CD8-positive, alpha-beta memory T cell (primary cell): Measurements from ENCODE around the gene NAV2. TPM values are rescaled to one million over a fixed set of nuclear protein-coding genes. Genes with fewer than 3 reads are reported as not detected.

Experiments
- CTCF ChIA-PET: fragments of 350-600 bp; sonication (Branson Sonifier 250); formaldehyde crosslinking; loops from one replicate; lab custom pipeline; 2021; ENCODE audit warnings: antibody characterized with exemption; lab: Charles Lee
- POLR2A ChIA-PET: fragments of 350-600 bp; sonication (Branson Sonifier 250); formaldehyde crosslinking; loops from one replicate; lab custom pipeline; 2021; ENCODE audit warnings: antibody characterized with exemption; lab: Charles Lee
- DNase-seq, 5 donors: peaks; one replicate each; pipeline versions ENCODE4 v3.0.0 to v3.0.0-alpha.2; 2020 to 2022; ENCODE audit warnings: mixed read lengths in 1 of 5
- H3K27ac ChIP-seq: one replicate; pipeline ENCODE4 v1.7.0; 2013; ENCODE audit warnings: low read depth, mild to moderate bottlenecking, low read length, moderate library complexity
- H3K27me3 ChIP-seq: 2 replicates; pipeline ENCODE4 v1.7.0; 2013; ENCODE audit warnings: low read length, mild to moderate bottlenecking; ENCODE audit not compliant: insufficient read depth, poor library complexity, severe bottlenecking
- H3K36me3 ChIP-seq: 2 replicates; pipeline ENCODE4 v1.7.0; 2013; ENCODE audit warnings: mild to moderate bottlenecking, low read length, moderate library complexity; ENCODE audit not compliant: insufficient read depth
- H3K4me1 ChIP-seq: 2 replicates; pipeline ENCODE4 v1.7.0; 2013; ENCODE audit warnings: mild to moderate bottlenecking, low read length, moderate library complexity; ENCODE audit not compliant: insufficient read depth
- H3K4me3 ChIP-seq: 2 replicates; pipeline ENCODE4 v1.7.0; 2013; ENCODE audit warnings: mild to moderate bottlenecking, low read length
- H3K9me3 ChIP-seq: 2 replicates; pipeline ENCODE4 v1.7.0; 2013; ENCODE audit warnings: mild to moderate bottlenecking, low read length
- H3K27ac Mint-ChIP-seq, 8 donors: one replicate each; pipeline ENCODE4 v1.8.0; 2020 to 2021; ENCODE audit warnings: mixed read lengths in 8 of 8, mild to moderate bottlenecking in 6 of 8, inconsistent platforms in 3 of 8, moderate library complexity in 3 of 8
- H3K27me3 Mint-ChIP-seq, 2 donors: one replicate each; pipeline ENCODE4 v1.8.0; 2020 to 2021; ENCODE audit warnings: mixed read lengths in 2 of 2, mild to moderate bottlenecking in 1 of 2, moderate library complexity in 1 of 2
- H3K36me3 Mint-ChIP-seq, 3 donors: one replicate each; pipeline ENCODE4 v1.8.0; 2020 to 2021; ENCODE audit warnings: mixed read lengths in 3 of 3, inconsistent platforms in 1 of 3, mild to moderate bottlenecking in 1 of 3
- H3K4me1 Mint-ChIP-seq, 3 donors: one replicate each; pipeline ENCODE4 v1.8.0; 2020 to 2021; ENCODE audit warnings: mixed read lengths in 3 of 3, inconsistent platforms in 1 of 3, mild to moderate bottlenecking in 1 of 3
- H3K4me3 Mint-ChIP-seq, 7 donors: one replicate each; pipeline ENCODE4 v1.8.0; 2020 to 2021; ENCODE audit warnings: mixed read lengths in 7 of 7, mild to moderate bottlenecking in 6 of 7, moderate library complexity in 4 of 7, inconsistent platforms in 2 of 7
- H3K9me3 Mint-ChIP-seq, 5 donors: one replicate each; pipeline ENCODE4 v1.8.0; 2020 to 2022; ENCODE audit warnings: mixed read lengths in 5 of 5, mild to moderate bottlenecking in 3 of 5, moderate library complexity in 2 of 5, inconsistent platforms in 1 of 5
- polyA plus RNA-seq: library from polyadenylated mRNA; unstranded; fragments of 300-500 nt; fragmentation: Illumina TruSeq; gene quantifications from one replicate; pipeline ENCODE4 v1.2.3, GENCODE V29; 2021
- total RNA-seq, 2 experiments: library from RNA; stranded (reverse); gene quantifications; one replicate each; pipeline ENCODE4 v1.2.3, GENCODE V29; 2021

Gene NAV2
- total and polyA plus RNA-seq, 3 experiments from 2014 or later = 0.42 to 1.2 (median 1.1) TPM

DNA sequence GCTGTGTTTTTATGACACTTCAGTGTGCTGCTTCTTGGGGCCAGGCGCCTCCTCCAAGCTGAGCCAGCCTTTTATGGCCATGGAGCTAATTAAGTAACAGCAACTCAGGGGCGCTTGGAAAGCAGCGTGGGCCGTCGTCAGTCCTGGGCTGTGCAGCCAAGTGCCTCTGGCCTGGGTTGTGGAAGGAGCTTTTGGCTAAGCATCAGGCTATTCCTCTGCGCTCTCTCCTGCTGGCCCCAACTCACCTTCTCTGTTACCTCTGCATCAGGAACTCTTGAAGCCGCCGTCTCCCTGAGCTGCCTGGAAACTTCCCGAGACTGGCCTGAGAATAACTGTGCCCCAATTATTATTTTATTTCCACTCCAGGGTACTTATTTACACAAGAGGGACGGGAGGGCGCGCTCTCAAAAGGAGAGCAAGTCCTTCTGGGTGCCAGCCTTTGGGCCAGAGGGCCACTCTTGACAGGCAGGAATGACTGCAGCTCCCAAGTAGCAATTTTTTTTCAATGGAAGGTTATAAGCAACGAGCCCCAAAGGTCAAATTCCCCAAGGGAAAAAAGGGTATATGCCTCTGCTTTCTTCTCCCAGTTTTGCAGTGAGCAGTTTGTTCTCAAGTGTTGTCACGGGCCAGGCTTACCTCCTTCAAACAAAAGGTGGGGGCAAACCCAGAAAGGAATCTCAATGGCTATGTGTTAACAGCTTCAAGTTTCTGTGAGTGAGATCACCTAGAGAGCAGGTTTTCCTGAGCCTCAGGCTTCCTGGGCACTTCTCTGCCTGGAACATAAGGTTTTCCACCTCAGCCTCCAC, 38.5 kb upstream of the NAV2 start:
- Histone ChIP-seq H3K36me3 (no peaks in the 10 kb centered on the region), H3K9me3 (no peaks in the 10 kb centered on the region), H3K27ac (no peak overlapping the region), H3K27me3 (no peaks in the 10 kb centered on the region), H3K4me1 (no peaks in the 10 kb centered on the region), H3K4me3 (no peak overlapping the region)
- Mint-ChIP-seq H3K27ac (peak overlapping the region in 1 of 8 donors; percentile 33), H3K27me3 (peaks cover 8 to 15% of the 10 kb centered on the region in 2 donors), H3K9me3 (no peaks in the 10 kb centered on the region), H3K4me1 (peaks cover 7 to 18% (median 9%) of the 10 kb centered on the region in 3 donors), H3K4me3 (no peak overlapping the region), H3K36me3 (no peaks in the 10 kb centered on the region)
- DNase-seq = no peak
- CTCF ChIA-PET = interaction anchor here (0.6 kb wide), 1 partner anchor 31 kb away, joined by 3 read pairs; no protein-coding TSS in a partner anchor
- POLR2A ChIA-PET = no interaction called here

- CTCF ChIA-PET = interaction anchor here (1.4 kb wide), 1 partner anchor 10 kb away, joined by 3 read pairs; no protein-coding TSS in a partner anchor
- Histone ChIP-seq H3K27me3 (no peaks in the 10 kb centered on the region), H3K36me3 (no peaks in the 10 kb centered on the region), H3K4me1 (no peaks in the 10 kb centered on the region), H3K27ac (no peak overlapping the region), H3K4me3 (no peak overlapping the region), H3K9me3 (no peaks in the 10 kb centered on the region)
- H3K4me3 Mint-ChIP-seq = no peak overlapping the region
- DNase-seq = no peak
- H3K27me3 Mint-ChIP-seq = peaks cover 6 to 21% of the 10 kb centered on the region in 2 donors
- POLR2A ChIA-PET = no interaction called here
- no peaks in the 10 kb centered on the region for H3K36me3 Mint-ChIP-seq
- peak overlapping the region in 3 of 8 donors; percentile 2 to 33 (median 20) for H3K27ac Mint-ChIP-seq
- peaks cover 7 to 18% (median 9%) of the 10 kb centered on the region in 3 donors for H3K4me1 Mint-ChIP-seq
- H3K9me3 Mint-ChIP-seq = no peaks in the 10 kb centered on the region
Measured at GRCh38 chr11:19674836-19675235, 37.8 kb upstream of the NAV2 start.

- Mint-ChIP-seq H3K4me1 (peaks cover 7 to 18% (median 9%) of the 10 kb centered on the region in 3 donors), H3K4me3 (no peak overlapping the region), H3K9me3 (no peaks in the 10 kb centered on the region), H3K27me3 (peaks cover 5 to 25% of the 10 kb centered on the region in 2 donors), H3K27ac (no peak overlapping the region), H3K36me3 (no peaks in the 10 kb centered on the region)
- DNase-seq = no peak
- Histone ChIP-seq H3K36me3 (no peaks in the 10 kb centered on the region), H3K4me1 (no peaks in the 10 kb centered on the region), H3K27me3 (no peaks in the 10 kb centered on the region), H3K27ac (no peak overlapping the region), H3K4me3 (no peak overlapping the region), H3K9me3 (no peaks in the 10 kb centered on the region)
- ChIA-PET CTCF (interaction anchor here (1.4 kb wide), 1 partner anchor 9 kb away, joined by 3 read pairs; no protein-coding TSS in a partner anchor), POLR2A (no interaction called here)
Measured at GRCh38 chr11:19675397-19675796, 37.2 kb upstream of the NAV2 start.

DNA sequence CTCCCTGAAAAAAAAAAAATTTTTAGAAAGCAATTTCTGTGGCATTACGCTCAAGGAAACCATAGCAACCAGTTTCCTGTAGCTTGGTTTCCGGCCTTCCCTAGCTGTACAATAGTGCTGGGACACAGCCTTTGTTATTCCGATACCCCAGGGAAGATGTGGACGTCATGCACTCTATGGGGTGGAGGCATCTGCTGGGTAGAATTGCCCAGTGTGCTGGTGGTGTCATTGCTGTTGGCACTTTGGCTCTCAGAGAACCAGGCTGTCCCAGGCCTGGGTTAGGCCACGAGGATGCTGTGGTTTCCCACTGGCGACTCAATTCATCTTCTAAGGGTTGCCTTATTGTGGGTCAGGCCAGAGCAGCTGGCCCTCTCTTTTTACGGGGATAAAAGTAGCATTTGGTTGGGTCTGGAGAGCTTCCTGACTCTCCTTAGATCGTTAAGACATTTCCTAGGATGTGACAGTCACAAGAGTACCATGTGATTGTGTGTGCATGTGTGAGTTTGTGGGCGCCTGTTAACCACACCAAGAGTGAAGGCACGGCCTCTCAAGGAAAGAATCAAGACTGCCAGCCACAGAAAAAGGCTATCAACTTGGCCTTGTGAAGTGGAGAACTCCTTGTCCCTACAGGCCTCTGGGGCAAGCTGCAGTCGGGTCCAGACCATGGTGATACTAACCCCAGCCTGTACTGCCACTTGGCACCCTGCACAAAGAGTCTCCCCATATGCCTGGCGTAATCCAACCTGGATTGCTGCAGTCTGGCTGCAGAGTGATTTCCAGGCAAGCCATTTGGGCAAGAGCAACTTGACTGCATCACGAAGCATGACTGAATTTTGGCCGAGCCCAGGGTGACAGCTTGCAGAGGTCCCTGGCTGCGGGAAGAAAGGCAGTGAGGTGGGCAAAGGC, 35.9 kb upstream of the NAV2 start:
- H3K4me3 Mint-ChIP-seq = no peak overlapping the region
- Histone ChIP-seq H3K4me3 (no peak overlapping the region), H3K4me1 (no peaks in the 10 kb centered on the region), H3K9me3 (no peaks in the 10 kb centered on the region), H3K27ac (no peak overlapping the region), H3K36me3 (no peaks in the 10 kb centered on the region), H3K27me3 (no peaks in the 10 kb centered on the region)
- ChIA-PET CTCF (interaction anchor here (1.4 kb wide), 1 partner anchor 8 kb away, joined by 3 read pairs; no protein-coding TSS in a partner anchor), POLR2A (no interaction called here)
- H3K36me3 Mint-ChIP-seq = no peaks in the 10 kb centered on the region
- H3K27me3 Mint-ChIP-seq = peaks cover 7 to 30% of the 10 kb centered on the region in 2 donors
- no peak for DNase-seq
- peaks cover 7 to 18% (median 9%) of the 10 kb centered on the region in 3 donors for H3K4me1 Mint-ChIP-seq
- H3K9me3 Mint-ChIP-seq = no peaks in the 10 kb centered on the region
- H3K27ac Mint-ChIP-seq = peak overlapping the region in 1 of 8 donors; percentile 18

GRCh38 chr11:19677381-19678080, 35.1 kb upstream of the NAV2 start:
- H3K27me3 Mint-ChIP-seq = peaks cover 5 to 28% of the 10 kb centered on the region in 2 donors
- H3K9me3 Mint-ChIP-seq = no peaks in the 10 kb centered on the region
- CTCF ChIA-PET = no interaction called here
- H3K36me3 Mint-ChIP-seq = no peaks in the 10 kb centered on the region
- Histone ChIP-seq H3K36me3 (no peaks in the 10 kb centered on the region), H3K4me1 (no peaks in the 10 kb centered on the region), H3K4me3 (no peak overlapping the region), H3K27me3 (no peaks in the 10 kb centered on the region), H3K27ac (no peak overlapping the region), H3K9me3 (no peaks in the 10 kb centered on the region)
- no peak overlapping the region for H3K27ac Mint-ChIP-seq
- no peak overlapping the region for H3K4me3 Mint-ChIP-seq
- POLR2A ChIA-PET = no interaction called here
- peaks cover 7 to 18% (median 9%) of the 10 kb centered on the region in 3 donors for H3K4me1 Mint-ChIP-seq
- no peak for DNase-seq

- POLR2A ChIA-PET = no interaction called here
- Histone ChIP-seq H3K36me3 (no peaks in the 10 kb centered on the region), H3K4me1 (no peaks in the 10 kb centered on the region), H3K4me3 (no peak overlapping the region), H3K27me3 (no peaks in the 10 kb centered on the region), H3K27ac (no peak overlapping the region), H3K9me3 (no peaks in the 10 kb centered on the region)
- DNase-seq = no peak
- peaks cover 4 to 28% of the 10 kb centered on the region in 2 donors for H3K27me3 Mint-ChIP-seq
- H3K36me3 Mint-ChIP-seq = no peaks in the 10 kb centered on the region
- H3K9me3 Mint-ChIP-seq = no peaks in the 10 kb centered on the region
- CTCF ChIA-PET = no interaction called here
- no peak overlapping the region for H3K4me3 Mint-ChIP-seq
- peaks cover 1 to 11% (median 2%) of the 10 kb centered on the region in 3 donors for H3K4me1 Mint-ChIP-seq
- no peak overlapping the region for H3K27ac Mint-ChIP-seq
Measured at GRCh38 chr11:19679952-19680828, 32.4 kb upstream of the NAV2 start.

DNA sequence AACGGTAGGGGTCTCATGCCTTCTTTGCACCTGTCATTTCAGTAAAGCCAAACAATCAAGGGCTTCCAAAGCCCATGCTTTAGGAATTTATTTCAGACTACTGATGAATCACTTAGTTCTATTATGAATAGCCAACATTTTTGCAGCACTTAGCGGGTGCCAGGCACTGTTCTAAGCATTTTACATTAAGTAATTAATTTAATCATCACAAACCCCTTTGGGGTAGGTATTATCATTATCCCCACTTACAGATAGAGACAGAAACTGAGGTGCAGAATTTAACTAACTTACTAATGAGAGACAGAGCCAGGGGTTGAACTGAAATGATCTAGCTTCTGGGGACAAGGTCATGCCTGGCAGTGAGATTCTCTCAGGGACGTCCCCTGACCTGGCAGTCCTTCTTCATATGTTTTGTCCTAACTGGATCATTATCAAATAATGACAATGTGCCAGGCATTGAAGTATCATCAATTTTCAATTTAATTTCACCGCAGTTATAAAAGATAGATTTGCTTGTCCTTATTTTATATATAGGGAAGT, 31.7 kb upstream of the NAV2 start:
- no peaks in the 10 kb centered on the region for H3K4me1 ChIP-seq
- no peak overlapping the region for H3K4me3 Mint-ChIP-seq
- H3K36me3 ChIP-seq = no peaks in the 10 kb centered on the region
- ChIA-PET POLR2A (no interaction called here), CTCF (no interaction called here)
- no peak for DNase-seq
- no peaks in the 10 kb centered on the region for H3K27me3 ChIP-seq
- no peaks in the 10 kb centered on the region for H3K9me3 Mint-ChIP-seq
- peaks cover 3 to 30% of the 10 kb centered on the region in 2 donors for H3K27me3 Mint-ChIP-seq
- peaks cover 0 to 7% (median 0%) of the 10 kb centered on the region in 3 donors for H3K4me1 Mint-ChIP-seq
- H3K27ac Mint-ChIP-seq = peak overlapping the region in 1 of 8 donors; percentile 28
- H3K9me3 ChIP-seq = no peaks in the 10 kb centered on the region
- no peak overlapping the region for H3K27ac ChIP-seq
- no peak overlapping the region for H3K4me3 ChIP-seq
- H3K36me3 Mint-ChIP-seq = no peaks in the 10 kb centered on the region
